Testis (tissue), 2 donors: ENCODE results near the gene DCAKD.

Experiments
- CTCF ChIP-seq, 3 experiments: fragments of 450-650 bp in 2 of 3; fragments of 200-600 bp in 1 of 3; sonication (generic) in 1 of 3; IDR thresholded peaks; one replicate each; pipeline ENCODE4 v1.5.1; 2016 to 2019; ENCODE audit warnings: antibody characterized with exemption in 3 of 3, mild to moderate bottlenecking in 2 of 3, moderate library complexity in 1 of 3
- POLR2A ChIP-seq: fragments of 450-650 bp; IDR thresholded peaks from one replicate; pipeline ENCODE4 v1.6.1; 2017; ENCODE audit warnings: antibody characterized with exemption, mild to moderate bottlenecking, moderate library complexity

GRCh38 chr17:45035848-45036247 is 15.6 kb downstream of the DCAKD start:
- TF ChIP-seq CTCF (IDR thresholded peaks at IDR 0.05) = no peak
- TF ChIP-seq POLR2A = no peak
